ENCODE data around the gene RNPEPL1. TPM values are rescaled to one million over a fixed set of nuclear protein-coding genes. Genes with fewer than 3 reads are reported as not detected.
"Not testable (repeated sequence)": the region's sequence is repeated elsewhere in the genome, so short reads cannot be mapped to it uniquely, and the experiment has no call there.

Gene RNPEPL1
- total RNA-seq, 1 experiment from 2014 or later, result 21.7 TPM

DNA sequence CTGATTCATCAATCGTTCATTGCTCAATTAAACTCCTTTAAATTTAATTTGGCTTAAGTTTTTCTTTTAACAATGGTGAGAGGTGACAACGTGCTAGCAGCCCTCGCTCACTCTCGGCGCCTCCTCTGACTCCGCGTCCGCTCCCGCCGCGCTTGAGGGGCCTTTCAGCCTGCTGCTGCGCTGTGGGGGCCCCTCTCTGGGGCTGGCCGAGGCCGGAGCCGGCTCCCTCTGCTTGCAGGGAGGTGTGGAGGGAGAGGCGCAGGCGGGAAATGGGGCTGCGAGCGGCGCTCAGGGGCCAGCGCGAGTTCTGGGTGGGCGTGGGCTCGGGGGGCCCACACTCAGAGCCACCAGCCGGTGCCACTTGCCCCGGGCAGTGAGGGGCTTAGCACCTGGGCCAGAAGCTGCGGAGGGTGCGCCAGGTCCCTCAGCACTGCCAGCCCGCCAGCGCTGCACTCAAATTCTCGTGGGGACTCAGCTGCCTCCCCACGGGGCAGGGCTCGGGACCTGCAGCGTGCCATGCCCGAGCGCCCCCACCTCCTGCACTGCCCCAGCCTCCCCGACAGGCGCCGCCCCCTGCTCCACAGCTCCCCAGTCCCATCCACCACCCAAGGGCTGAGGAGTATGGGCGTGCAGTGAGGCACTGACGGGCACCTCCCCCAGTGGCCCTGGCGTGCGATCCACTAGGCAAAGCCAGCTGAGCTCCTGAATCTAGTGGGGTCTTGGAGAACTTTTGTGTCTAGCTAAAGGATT is 30.1 kb upstream of the RNPEPL1 start:
- no peak for DNase-seq (ENCODE audit: extremely low read depth, low read depth)

GRCh38 chr2:240539101-240539500 is 29.2 kb upstream of the RNPEPL1 start:
- not testable (repeated sequence) for DNase-seq (ENCODE audit: extremely low read depth, low read depth)

- no peak for DNase-seq (ENCODE audit: extremely low read depth, low read depth)
Measured at GRCh38 chr2:240539906-240540305, 28.4 kb upstream of the RNPEPL1 start.

- no peak for DNase-seq (ENCODE audit: extremely low read depth, low read depth)
Measured at GRCh38 chr2:240551288-240551687, 17.0 kb upstream of the RNPEPL1 start.

DNA sequence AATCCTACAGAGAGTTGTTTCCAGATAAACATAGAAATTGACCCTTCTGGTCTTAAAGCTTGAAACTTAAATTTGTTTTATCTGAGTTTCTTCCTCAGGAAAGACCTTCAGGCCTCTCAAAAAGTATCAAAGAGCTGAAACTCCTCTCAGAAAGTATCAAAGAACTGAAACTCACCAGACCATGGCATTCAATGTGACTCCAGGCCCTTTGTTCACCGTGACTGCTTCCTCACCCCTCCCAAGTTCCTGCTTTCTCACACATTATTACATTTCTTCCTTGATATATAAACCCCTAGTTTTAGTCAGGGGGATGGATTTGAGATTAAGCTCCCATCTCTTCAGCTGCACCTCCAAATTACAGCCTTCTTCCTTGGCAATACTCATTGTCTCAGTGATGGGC is 16.5 kb upstream of the RNPEPL1 start:
- DNase-seq (ENCODE audit: extremely low read depth, low read depth), result no peak

GRCh38 chr2:240553956-240554480 is 14.3 kb upstream of the RNPEPL1 start:
- no peak for DNase-seq (ENCODE audit: extremely low read depth, low read depth)

GRCh38 chr2:240554767-240555493 is 13.4 kb upstream of the RNPEPL1 start:
- no peak for DNase-seq (ENCODE audit: extremely low read depth, low read depth)

DNA sequence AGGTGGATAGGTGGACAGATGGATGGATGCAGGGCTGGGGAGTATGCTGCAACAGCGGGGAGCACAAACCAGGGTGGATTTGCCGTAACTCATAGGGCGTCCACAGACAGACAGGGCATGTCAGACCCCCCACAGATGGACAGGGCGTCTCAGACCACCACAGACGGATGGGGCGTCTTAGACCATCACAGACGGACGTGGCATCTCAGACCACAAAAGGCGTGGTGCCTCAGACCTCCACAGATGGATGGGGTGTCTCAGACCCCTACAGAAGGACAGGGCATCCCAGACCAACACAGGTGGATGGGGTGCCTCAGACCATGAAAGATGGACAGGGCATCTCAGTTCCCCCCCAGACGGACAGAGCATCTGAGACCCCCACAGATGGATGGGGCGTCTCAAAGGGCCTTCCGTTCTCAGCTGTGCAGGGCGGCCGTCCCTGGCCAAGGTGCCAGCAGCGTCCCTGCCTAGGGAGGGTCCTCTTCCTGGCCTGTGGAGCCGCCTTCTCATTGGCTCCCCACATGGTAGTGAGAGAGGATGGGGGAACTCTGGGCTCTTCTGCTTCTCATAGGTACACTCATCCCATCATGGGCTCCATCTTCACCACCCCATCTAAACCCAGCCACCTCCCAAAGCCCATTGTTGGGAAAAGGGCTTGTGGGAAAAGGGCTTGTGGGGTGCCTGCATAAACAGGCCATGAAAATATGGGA is 12.6 kb upstream of the RNPEPL1 start:
- DNase-seq (ENCODE audit: extremely low read depth, low read depth), result no peak

DNA sequence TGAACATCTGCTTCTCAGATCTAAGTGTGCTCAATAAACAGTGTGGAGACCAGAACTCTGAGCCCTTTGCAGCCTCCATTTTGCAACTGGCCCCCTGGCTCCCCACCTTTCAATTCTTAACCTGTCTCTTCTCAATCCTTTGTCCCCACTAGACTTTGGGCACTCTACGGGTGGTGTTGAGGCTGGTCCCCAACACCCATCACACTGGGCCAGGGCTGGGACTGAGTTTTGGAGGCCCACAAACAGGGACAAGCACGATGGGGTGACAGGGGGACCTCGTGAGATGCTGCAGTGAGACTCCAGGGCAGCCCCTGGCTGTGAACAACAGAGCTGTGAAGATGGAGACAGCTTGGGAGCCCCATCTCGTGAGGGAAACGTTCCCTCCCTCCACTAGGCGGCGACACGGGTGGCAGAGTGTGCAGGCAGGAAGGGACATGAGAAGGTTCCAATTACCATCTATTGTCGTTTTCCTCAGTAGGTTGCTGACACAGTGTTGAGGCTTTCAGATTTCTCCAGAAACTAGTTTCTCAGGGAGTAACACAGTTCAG is 11.7 kb upstream of the RNPEPL1 start:
- peak; percentile 39 for DNase-seq (ENCODE audit: extremely low read depth, low read depth)

DNA sequence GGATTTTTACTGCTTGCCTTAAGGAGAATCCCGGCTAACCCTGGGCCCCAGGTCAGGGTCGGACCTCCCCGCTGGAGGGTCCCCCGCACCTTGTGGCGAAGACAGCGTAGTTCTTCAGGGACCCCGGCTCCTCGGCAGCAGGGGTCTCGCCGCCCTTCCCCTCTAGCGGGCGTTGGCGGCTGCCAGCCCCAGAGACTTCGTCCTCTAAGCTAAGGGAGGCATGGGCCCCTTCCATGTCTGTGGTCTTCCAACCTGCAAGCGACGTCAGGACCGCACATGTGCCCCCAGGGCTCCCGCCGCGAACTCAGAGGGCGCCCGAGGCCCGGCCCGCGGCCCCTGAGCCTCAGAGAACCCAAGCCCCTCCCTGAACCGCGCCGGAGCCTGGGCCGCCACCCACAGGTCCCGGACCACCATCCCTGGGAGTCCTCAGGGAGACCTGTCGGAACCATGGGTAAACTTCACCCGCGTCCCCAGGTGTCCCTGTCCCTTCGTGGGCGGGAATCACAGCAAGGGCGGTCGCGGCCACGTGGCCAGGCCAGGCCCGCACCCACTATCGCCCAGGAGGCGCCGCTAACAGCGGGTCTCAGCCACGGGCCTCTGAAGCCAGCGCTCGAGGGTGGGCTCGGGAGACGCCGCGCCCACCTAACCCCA is 11.1 kb upstream of the RNPEPL1 start:
- no peak for DNase-seq (ENCODE audit: extremely low read depth, low read depth)

- peak; percentile 73 for DNase-seq (ENCODE audit: extremely low read depth, low read depth)
Measured at GRCh38 chr2:240557808-240558207, 10.5 kb upstream of the RNPEPL1 start, which contains the start of gene ANKMY1. Gene ANKMY1 (minus strand): TSS chr2:240557988. CDS start chr2:240557335, 653 bp downstream.

DNA sequence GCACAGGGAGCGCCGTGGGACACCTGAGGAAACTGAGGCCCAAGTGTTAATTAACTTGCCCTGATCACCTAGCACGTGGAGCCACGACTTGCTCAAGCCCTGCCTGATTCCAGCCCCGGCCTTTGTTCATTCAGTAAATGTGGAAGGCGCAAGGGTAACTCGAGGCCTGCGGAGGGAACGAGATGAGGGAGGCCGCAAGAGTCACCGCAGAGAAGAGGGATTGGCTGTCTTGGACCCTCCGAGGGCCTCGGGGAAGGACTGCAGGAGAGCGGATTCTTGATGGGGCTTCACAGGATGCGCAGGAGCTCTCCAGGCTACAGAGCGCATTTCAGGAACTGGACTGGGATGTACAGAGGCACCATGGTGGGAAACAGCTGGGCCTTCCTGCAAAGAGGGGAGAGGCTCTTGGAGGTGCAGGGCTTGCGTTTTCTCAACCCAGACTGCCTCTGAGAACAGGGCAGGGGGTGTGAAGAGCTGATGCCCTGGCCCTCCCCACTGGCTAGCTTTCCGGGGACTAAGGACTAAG is 10.0 kb upstream of the RNPEPL1 start:
- no peak for DNase-seq (ENCODE audit: extremely low read depth, low read depth)

GRCh38 chr2:240559286-240559685 is 9.0 kb upstream of the RNPEPL1 start:
- DNase-seq (ENCODE audit: extremely low read depth, low read depth), result no peak

DNA sequence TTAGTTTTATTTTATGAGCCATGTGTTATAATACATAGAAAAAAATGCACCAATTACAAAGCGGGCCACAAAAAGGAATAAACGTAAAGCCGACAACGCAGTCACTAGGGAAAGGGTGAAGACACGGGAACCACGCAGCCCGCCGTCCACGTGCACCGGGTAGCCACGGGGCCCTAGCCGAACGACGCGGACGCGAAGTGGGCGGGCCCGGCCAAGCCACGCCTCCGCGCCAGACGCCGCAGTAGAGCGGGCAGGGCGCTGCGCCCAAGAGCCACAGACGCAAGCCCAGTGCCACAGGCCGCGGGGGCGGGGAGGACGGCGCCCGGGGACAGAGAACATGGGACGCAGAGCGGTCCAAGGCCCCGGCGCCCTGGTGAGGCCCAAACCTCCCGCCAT is 8.2 kb upstream of the RNPEPL1 start, which contains the start of gene DUSP28:
TSS of gene DUSP28 (plus strand) at position 274 of the 396 bp plus-strand sequence. CDS start 328 bp downstream, outside the sequence.
- peak; percentile 88 for DNase-seq (ENCODE audit: extremely low read depth, low read depth)

- DNase-seq (ENCODE audit: extremely low read depth, low read depth), result peak; percentile 98
Measured at GRCh38 chr2:240560480-240561324, 7.6 kb upstream of the RNPEPL1 start.

DNA sequence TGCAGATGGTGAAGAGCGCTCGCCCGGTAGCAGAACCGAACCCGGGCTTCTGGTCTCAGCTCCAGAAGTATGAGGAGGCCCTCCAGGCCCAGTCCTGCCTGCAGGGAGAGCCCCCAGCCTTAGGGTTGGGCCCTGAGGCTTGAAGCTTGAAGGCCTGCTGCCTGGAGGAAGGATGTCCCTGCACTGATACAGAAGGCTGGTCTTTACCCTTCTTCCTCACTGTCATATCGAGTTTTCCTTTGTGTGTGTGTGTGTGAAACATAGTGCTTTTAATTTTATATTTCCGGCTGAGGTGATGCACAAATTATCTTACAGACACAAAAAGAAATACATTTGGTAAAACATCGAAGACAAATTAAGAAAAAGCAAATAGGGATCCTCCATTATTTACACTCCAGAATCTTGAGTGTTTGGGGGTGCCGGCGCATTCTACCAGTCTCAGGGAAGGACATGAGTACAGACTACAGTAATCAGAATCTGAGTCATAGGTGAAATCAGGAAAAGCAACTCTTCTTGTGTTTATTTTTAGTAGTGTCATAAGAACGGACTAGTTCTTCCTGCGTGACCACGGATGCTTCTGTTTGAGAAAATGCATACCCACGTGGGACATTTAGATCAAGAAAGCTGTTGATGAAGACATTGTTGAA is 6.8 kb upstream of the RNPEPL1 start:
- peak; percentile 63 for DNase-seq (ENCODE audit: extremely low read depth, low read depth)

DNA sequence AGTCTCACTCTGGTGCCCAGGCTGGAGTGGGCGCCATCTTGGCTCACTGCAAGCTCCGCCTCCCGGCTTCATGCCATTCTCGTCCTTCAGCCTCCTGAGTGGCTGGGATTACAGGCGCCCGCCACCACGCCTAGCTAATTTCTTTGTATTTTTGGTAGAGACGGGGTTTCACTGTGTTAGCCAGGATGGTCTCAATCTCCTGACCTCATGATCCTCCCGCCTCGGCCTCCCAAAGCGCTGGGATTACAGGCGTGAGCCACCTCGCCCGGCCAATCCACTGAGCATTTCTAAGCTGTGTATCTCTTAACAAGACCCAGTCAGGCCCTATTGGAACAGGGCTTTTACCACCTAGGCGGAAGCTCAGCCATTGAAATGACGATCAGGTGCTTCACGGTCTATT is 5.1 kb upstream of the RNPEPL1 start:
- not testable (repeated sequence) for DNase-seq (ENCODE audit: extremely low read depth, low read depth)

DNA sequence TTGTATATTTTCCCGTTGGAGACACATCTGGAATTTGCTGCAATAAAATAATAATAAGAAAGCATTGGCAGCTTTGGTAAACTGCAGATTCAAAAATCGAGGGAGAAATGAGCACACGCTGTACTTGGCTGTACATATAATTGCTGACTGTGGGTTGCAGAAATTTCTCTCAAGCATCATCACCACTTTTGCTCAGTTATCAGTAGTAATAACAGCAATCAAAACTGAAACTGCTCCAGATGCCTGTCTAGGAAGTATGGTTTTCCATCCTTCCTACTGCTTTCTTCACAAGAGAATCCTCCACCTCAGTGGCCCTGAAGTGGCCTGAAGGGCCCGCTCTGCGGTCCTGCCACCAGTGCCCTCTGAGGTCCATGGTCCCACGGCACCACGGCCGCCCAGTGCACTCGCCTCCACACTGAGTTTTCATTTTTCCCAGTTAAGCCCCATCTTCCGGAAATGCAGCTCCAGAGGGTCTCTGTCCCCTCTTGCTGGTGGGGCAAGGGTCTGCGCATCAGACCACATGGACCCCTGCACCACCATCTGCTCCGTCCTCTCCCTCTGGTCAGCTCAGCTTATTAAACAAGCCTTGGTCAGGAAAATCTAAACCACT is 4.2 kb upstream of the RNPEPL1 start:
- no peak for DNase-seq (ENCODE audit: extremely low read depth, low read depth)
